Effector CD4-positive, alpha-beta T cell (primary cell): ENCODE measurements around the gene DYNC1H1.

Experiments used
- DNase-seq: peaks from one replicate; pipeline ENCODE4 v3.0.0-alpha.2; 2020

DYNC1H1 gene

DNA sequence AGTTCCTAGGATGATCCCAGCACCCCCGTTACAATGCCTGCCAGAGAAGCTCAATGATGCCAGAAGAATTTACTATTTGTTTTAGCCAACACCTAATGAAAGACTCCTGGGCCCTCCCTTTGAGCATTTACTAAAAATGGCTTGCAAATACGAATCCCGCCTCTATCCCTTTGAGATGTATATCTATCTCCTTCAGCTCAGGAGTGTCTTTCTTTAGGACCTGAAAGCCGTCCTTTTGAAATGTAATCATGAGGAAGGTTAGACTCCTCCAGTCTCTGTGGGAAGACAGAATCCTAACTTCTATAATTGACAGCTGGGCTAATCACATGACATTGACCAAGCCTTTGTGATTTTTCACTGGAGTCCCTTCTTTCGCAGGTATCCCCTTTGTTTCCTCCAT is 19.2 kb upstream of the DYNC1H1 start:
- DNase-seq, result no peak

DNA sequence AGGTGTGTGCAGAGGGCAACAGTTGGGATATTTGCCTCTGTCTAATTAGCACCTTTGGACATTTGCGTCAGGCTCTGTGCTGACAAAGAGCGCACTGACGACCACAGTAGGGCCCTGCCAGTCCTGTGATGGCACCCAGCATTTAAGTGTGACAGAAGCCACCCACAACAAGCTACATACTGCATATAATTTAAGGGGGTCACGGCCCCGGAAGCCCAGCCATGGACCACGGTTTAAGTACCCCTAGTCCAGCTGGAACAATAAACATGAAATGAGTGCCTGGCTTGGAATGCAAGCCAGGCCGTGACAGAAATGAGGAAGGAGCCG is 16.8 kb upstream of the DYNC1H1 start:
- peak; percentile 28 for DNase-seq

DNA sequence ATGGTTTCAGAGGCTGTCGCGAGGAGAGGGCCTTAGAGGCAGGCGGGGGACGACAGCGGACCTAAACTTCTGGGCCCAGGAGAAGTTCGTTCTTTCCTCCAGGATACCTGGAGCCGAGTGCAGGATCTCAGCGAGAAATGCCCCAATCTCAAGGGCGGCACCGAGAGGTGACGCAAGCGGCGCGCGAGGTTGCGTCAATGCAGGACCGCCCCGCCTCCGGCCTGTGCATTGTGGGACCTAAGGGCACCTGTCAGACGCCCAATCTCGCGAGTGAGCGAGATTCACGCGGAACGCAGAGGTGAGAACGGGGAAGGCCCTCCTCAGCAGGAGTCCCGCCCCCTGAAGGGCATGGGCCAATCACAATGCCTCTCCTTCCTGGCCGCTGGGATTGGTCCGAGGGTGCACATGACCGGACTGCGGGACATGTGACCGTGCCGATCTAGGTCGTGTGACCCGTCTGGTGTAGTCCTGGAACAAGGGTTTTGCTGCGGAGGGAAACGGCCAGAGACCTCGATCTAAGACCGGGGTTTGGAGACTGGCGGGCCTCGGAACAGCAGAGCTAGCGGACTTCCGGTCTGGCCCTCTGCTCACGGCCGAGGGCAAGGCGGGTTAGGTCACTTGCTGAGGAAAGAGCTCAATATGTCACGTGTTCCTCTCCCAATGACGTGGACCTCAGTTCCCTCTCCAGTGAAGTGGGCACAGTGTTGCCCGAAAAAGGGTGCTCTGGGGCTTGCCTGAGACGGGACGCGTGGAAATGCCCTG is 16.3 kb upstream of the DYNC1H1 start:
- peak; percentile 100 for DNase-seq

DNA sequence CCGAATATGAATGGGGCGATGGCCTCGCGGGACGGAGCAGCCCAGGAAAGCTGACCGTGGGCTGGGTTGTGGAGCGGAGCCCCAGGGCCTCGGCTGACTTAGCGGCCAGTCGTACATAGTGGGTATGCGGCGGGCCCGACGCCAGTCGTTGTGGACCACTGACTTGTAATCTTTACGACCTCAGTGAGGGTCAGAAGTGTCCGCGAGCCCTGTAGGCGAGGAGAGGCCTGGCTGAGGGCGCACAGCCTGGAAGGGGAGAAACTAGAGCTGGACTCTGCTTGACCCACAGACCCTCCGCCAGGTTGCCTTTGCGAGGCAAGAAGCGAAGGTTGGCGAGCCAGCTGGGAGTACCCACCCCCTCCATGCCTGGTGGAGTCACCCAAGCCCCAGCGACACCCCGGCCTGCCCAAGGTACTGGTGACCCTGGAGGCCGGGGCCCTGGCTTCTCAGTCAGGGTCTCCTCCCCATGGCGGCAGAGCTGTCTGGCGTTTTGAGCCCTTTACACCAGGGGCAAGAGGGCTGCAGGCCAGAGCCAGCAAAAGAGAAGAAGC is 15.6 kb upstream of the DYNC1H1 start:
- DNase-seq, result no peak

DNA sequence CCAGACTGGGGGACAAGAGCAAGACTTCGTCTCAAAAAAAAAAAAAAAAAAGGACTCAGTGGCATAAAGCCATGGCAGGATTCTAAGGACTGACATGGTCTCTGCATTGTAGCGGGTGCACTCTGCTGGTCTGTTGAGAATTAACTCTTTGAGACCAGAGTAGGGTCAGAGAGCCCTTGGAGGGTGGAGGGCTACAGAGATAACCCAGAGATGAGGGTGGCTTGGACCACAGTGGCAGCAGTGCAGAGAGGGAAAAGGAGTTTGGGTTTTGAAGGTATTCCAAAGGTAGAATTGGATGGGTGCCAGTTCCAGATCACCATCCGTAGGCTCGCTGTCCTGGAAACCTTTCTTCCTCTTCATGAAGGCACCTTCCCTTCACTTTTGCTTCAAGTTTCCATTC is 14.3 kb upstream of the DYNC1H1 start:
- DNase-seq, result no peak

DNA sequence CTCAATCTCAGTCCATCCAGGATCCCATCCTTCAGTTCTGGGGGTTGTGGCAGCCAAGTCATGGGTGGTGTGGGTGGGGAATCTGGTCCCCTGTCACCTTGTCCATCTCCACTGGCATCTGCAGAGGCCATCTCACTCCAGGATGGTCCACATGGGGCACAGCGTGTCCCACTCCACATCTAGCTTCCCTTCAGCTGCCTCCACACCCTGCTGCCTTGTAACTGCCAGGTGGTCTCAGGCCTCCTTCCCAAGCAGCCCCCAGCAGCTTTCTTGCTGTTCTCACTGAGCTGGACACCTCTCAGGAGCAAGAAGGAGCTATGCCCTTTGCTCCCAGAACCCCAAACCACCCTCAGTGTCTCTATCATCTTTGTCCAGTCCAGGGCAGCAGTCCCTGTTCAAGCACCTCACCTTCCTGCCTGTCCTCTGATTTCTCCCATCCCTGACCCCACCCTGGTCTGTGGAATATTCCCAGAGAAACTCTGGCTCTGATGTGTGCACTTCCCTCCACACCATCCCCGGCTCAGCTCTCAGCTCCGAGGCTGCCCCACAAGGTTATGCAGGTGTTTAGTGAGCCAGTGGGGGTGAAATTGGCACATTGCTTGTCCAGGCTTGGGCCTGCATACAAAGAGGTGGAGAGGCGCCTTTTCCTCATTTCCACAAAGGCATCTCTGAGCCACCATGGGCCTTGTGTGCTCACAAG is 13.7 kb upstream of the DYNC1H1 start:
- DNase-seq, result no peak

DNA sequence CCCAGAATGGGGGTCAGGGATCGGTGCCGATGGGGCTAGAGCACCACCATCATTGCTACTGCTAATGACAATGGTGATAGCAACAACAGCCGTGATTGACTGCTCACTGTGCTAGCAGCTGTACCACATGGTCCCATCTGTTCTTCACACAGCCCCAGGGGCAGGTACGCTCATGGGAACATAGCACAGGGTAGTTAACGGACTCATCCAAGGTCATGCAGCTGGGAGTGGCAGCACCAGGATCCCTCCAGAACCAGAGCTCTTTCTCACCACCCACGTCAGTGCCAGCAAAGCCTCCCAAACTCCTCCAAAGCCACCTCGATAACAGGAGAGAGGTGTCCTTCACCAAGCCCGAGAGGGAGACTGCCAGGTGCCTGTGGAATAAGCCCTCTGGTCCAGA is 11.2 kb upstream of the DYNC1H1 start:
- DNase-seq, result no peak

DNA sequence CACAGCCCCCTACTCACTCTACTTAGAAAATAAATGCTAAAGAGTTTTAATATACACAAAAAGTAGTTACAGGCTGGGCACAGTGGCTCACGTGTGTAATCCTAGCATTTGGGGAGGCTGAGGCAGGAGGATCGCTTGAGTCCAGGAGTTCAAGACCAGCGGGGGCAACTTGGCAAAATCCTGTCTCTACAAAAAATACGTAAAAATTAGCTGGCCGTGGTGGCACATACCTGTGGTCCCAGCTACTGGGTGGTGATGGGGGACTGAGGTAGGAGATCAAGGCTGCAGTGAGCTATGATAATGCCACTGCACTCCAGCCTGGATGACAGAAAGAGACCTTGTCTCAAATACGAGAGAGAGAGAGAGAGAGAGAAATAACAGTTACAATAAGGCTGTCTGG is 9.9 kb upstream of the DYNC1H1 start:
- DNase-seq, result no peak

DNA sequence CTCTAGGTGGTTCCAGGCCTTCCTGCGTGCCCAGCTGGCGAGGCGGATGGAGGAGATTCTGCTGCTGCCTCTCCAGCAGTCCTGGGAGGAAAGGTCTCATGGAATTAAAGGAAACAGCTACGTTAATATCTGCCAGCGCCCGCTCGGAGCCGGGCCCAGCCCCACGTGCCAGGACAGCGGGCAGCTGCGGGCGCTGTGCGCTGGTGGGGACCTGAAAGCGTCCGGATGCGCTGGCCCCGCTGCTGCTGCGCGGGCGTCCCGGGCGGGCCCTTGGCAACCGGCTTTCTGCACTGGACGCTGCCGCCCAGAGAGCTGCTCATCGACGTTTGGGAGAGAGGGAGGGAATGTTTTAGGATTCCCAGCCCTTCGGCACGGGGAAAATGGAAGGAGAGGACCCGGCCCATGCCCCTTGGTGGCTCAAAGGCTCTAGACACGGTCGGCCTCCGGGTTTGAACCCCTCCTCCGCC is 8.6 kb upstream of the DYNC1H1 start:
- DNase-seq, result no peak

DNA sequence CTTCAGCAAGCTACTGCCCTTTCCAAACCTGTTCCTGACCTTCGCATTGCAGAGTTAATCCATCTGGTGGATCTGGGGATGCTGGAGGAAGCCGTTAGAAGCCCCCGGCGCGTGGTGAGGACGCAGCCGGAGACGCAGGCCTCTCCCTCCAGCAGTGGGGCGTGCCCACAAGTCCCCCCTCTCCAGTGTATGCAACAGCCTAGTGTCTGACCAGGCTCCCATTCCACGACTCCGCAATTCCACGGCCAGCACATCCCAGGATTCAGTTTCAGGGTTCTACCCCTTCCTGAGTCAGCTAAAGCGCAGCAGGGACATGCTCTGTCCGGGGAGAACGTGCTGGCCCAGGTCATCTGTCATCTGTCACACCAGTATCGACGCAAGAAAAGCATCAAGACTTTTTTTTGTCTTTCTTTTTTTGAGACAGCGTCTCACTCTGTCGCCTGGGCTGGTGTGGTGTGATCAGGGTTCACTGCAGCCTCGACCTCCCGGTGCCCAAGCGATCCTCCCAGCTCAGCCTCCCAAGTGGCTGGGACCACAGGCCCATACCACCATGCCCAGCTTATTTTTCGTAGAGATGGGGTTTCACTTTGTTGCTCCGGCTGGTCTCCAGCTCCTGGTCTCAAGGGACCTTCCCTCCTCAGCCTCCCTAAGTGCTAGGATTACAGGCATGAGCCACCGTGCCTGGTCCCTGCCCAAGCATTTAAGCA is 8.0 kb upstream of the DYNC1H1 start:
- DNase-seq, result no peak

DNA sequence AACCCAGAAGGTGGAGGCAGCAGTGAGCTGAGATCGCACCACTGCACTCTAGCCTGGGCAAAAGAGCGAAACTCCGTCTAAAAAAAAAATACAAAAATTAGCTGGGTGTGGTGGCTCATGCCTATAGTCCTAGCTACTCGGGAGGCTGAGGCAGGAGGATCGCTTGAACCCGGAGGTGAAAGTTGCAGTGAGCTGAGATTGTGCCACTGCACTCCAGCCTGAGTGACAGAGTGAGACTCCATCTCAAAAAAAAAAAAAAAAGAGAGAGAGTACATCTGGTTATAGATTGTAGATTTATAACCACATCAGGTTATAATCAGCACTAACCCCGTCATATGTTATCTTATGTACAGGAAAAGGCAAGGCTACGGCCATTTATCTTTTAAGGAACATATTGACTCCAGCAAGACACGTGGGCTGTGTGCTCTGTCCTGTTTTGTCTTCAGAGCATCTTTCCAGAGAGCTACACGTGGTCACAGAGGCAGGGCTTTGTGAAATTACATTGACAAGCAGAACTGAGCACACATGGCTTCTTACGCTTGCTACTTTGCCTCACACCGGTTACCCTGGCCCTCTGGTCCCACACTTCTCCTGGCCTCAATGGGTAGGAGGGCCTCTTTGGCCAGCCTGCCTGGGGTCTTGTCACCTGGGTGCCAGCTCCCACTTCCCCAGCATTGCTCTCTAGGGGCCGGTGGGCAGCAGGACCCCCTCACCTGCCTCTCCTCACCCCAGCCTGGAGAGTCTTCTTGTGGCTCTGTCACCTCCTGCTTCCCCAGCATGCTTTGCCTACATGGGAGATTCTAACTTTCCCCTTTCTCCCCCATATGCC is 6.8 kb upstream of the DYNC1H1 start:
- DNase-seq, result no peak

DNA sequence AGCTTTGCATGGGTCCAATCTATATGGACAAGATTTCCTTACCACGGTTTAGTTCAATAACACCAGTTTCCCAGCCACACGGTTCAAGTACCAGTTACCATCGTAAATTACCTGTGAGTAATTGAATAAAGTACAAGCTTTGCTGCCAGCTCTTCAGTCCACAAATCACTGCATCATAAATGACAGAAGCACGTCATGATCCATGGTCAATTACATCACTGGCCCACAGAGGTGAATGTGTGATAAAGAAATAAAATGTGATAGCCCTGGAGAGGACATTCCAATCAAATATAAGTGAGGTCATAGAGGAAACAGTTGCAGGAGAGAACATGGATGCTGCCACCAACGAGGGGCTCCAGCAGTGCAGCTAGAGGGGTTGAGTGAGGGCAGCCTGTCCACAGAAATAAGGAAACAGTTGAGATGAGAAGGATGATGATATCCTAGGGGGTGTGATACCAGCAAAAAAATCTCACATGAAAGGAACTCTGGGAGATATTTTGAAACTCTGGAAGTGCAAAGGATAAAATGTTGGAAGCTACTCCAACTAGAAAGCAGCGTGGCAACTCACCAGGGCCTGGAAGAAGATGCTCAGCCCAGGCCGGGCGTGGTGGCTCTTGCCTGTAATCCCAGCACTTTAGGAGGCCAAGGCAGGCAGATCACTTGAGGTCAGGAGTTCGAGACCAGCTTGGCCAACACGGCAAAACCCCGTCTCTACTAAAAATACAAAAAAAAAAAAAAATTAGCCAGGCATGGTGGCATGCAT is 5.8 kb upstream of the DYNC1H1 start:
- DNase-seq, result no peak

DNA sequence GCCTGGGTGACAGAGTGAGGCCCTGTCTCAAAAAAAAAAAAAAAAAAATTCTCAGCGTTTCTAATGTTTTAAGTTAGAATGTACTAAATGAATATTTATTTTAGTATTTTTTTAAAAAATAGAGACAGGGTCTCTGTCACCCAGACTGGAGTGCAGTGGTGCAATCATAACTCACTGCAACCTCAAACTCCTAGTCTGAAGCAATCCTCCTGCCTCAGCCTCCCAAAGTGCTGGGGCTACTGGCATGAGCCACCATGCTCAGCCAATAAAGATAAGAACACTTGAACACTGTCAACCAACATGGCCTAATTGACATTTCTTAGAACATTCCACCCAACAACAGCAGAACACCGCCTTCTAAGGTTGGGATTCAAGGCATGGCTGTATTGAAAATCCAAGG is 5.1 kb upstream of the DYNC1H1 start:
- DNase-seq, result no peak

DNA sequence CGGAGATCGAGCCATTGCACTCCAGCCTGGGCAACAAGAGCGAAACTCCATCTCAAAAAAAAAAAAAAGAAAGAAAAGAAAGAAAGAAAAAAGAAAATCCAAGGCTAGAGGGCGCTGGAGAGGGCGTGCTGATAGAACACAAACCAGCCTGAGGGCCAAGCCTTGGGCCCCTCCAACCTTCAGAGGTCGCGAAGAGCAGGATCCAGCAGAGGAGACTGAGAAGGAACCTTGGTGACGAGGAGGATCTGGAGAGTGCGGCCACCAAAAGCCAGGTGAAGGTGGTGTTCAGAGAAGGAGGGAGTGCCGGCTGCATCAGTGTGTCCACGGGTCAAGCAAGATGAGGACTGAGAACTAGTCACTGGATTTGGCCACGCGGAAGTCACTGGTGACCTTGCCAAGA is 4.1 kb upstream of the DYNC1H1 start:
- no peak for DNase-seq

DNA sequence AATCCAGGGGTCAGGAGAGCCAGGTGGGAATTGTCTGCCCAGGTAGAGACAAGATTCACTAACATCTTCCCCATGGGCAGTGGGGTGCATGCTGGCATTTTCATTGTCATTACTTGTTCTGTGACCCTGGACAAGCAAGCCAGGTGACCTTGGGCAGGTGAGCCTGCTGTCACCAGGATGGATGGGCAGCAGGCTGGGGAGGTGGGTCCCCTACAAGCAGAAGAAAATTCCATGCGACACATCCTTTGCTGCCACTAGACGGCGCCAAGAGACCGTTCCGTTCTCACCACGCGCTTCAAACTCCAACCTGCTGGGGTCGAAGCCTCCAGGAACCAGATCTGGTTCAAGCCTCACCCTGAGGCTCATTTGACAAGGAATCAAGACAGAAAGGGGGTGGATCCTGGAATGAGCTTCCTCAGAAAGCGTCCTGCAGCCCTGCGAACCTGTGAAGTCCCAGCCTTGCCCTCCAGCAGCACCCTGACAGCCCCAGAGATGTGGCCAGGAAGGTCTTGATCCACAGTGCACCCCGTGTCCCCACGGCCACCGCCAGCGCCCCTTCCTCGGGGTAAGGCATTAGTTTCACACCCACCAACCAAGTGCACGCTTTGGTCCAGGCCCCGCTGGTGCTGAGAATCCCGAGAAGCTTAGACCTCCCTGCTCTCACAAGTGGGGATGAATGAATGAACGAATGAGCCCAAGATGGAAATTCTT is 3.2 kb upstream of the DYNC1H1 start:
- DNase-seq, result peak; percentile 65

DNA sequence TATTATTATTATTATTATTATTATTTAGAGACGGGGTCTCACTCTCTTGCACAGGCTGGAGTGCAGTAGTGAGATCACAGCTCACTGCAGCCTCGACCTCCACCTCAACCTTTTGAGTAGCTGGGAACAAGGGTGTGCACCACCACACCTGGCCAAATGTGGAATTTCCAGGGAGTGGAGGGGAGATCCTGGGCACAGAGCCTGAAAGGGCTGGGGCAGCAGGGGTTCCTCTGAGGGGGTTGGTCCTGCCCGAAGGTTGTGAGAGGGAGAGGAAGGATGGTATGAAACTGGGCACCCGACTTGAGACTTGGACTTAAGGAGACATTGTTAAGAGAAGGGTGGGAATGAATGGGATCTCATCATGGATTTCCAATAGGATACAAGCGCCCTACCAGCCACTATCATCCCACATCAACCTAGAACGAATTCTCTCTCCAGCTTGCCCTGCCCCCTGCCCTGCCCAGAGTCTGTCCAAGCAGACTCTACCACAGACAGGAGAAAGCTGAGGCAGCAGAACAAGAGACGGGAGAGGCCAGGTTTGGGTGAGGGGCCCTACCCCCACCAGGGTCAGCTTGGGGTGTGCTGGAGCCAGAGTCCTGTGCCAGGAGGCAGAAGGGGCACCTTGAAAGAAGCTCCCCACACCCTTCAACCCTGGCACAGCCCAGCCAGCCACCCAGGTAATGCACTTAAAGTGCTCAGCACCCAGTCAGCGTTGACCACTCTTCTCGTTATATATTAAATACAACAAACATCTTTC is 2.4 kb upstream of the DYNC1H1 start:
- DNase-seq, result no peak

DNA sequence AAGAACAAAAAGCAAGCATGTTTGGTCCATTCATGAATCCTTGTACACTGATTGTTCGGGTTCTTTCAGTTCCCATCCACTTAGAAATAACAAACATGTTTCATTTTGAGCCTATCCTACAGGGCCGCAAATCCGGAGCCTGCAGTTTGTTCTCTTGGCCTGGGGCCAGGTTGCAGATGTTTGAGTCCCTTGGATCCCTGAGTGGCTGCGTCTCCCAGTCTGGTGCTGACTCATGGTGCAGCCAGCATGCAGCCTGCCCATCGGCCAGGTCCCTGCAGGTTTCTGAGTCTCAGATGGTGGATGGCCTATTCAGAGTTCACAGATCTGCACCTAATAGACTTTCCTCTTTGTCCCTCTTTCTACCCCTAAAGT is 1.9 kb upstream of the DYNC1H1 start:
- DNase-seq, result no peak

DNA sequence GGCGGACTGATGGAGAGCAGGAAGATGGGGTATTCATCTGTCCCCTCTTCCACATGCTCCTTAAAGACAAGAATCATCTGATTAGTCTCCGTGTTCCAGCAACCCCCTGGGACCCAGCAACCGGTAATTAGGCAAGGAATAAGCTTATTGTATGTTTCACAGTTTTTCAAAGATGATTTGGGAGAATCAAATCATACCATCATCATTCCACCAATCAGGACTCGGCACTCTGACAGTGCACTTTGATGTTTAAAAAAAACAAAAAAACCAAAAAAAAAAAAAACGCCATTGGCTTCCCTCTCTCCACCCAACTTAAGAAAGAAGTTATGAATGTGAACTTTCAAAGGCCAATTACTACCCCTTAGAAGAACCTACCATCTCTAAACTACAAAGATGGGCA is 1.3 kb upstream of the DYNC1H1 start:
- no peak for DNase-seq

DNA sequence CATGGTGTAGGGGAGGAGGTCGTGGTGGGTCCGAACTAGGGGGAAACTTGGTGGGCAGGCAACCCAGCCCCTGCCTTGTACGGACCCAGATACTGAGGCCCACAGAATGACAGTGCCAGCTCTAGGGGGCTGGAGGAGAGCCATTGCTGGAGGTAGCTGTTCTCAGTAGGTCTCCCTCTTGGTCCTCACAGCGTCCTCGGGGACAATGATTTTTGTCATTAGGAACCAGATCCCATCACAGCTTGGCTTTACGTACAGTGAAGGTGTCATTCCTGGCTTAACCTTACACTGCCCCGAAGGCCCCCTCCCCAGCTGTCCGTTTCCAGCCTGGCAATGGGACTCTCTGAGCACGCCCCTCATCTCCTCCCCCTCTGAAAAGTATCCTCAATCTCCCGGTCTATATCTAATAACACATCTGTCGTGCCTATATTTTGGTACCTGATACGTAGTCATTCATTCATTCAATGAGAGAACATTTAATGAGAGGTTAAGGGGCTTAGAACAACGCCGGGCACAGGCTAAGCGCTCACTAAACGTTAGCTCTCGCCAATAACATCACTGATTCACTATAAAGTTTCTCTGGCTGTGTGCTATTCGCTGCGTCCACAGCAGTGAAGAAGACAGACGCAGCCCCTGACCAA is 597 bp upstream of the DYNC1H1 start:
- DNase-seq, result no peak

DNA sequence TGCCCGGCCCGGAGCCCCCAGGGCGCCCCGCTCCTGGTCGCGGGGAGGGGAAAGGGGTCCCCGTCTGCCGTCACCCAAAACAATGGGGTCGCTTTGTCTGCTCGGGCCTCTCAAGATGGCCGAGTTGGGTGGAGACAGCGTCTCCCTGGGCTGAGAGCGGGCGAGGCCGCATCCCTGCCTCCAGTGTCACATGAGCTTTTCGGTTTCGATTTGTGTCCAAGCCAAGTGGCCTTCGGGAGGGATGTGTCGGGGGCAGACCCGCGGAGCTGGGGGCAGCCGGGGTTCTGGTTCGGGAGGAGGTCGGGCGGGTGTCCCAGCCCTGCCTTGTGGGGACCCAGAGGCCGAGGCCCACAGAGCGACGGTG is 790 bp downstream of the DYNC1H1 start:
- DNase-seq, result peak; percentile 36
